GM13977 (cell line): ENCODE results near the gene STXBP1.

Source experiments
- DNase-seq: peaks from one replicate; pipeline ENCODE4 v3.0.0; 2012; ENCODE audit warnings: low spot score
- in situ Hi-C: fragments of 300-500 bp; cut with MboI; formaldehyde crosslinking; loops from one replicate; pipeline ENCODE4 v1.12.0; 2022; ENCODE audit warnings: low sequenced_read_pairs, low pct_unique_long_range_greater_than_20kb, mixed read lengths, inconsistent platforms; ENCODE audit not compliant: unreplicated experiment
- TF ChIP-seq, protein P1 (sequence below): IDR thresholded peaks from 2 replicates; pipeline ENCODE4 v1.5.1; 2012; ENCODE audit warnings: mild to moderate bottlenecking, control low read depth; ENCODE audit not compliant: insufficient read depth; ENCODE audit errors: extremely low read depth, missing control alignments

The STXBP1 gene

DNA sequence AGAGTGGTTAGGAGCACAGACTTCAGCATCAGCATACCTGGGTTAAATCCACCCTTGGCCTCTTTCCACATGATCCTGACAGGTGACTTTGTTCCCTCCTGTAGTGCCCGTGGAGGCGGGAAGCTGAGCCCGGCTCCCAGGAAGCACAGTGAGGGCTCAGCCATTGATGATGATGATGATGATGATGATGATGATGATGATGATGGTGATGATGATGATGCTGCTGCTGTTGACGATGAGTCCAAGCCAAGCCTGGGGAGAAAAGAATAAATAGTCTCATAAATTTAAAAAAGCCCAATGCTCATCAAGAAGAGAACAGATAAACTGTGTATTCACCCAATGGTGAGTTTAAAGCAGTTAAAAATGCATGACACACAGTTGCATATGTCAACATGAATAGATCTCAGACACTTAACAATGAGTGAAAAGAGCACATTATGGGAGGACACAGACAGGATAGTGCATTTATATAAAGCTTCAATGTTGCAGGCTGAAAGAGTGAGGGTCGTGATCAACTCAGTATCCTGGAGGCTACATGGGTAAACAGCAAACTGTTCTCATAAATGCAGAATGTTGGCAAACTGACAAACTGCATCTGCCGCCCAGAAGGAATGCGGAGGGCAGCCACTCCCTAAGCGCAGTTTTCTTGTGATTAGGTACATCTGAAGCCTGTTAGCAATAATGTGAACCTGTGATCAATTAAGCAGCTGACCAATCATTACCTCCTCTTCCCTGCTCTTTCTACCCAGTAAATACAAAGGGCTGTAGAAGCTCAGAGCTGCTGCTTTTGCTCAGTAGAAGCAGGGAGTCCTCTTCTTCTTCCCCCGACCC is 83.0 kb downstream of the STXBP1 start:
- TF ChIP-seq, protein P1, sequence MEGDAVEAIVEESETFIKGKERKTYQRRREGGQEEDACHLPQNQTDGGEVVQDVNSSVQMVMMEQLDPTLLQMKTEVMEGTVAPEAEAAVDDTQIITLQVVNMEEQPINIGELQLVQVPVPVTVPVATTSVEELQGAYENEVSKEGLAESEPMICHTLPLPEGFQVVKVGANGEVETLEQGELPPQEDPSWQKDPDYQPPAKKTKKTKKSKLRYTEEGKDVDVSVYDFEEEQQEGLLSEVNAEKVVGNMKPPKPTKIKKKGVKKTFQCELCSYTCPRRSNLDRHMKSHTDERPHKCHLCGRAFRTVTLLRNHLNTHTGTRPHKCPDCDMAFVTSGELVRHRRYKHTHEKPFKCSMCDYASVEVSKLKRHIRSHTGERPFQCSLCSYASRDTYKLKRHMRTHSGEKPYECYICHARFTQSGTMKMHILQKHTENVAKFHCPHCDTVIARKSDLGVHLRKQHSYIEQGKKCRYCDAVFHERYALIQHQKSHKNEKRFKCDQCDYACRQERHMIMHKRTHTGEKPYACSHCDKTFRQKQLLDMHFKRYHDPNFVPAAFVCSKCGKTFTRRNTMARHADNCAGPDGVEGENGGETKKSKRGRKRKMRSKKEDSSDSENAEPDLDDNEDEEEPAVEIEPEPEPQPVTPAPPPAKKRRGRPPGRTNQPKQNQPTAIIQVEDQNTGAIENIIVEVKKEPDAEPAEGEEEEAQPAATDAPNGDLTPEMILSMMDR = no peak
- in situ Hi-C loops = no loop called here
- no peak for DNase-seq

DNA sequence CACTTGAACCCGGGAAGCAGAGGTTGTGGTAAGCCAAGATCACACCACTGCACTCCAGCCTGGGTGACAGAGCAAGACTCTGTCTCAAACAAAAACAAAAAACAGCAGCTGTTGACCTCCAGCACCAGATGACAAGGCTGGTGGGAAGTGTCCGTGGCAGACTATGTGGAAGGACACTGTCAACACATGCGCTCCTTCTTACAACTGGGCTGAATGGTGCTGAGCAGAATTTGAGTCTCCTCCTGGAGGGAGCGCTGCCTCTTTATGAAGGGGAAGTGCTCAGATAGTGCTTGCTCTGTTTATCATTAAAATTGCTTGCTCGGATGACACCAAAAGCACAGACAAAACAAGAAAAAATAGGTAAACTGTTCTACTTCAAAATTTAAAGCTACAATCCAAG is 85.5 kb downstream of the STXBP1 start:
- in situ Hi-C loops = no loop called here
- DNase-seq = no peak
- TF ChIP-seq, protein P1 = no peak

DNA sequence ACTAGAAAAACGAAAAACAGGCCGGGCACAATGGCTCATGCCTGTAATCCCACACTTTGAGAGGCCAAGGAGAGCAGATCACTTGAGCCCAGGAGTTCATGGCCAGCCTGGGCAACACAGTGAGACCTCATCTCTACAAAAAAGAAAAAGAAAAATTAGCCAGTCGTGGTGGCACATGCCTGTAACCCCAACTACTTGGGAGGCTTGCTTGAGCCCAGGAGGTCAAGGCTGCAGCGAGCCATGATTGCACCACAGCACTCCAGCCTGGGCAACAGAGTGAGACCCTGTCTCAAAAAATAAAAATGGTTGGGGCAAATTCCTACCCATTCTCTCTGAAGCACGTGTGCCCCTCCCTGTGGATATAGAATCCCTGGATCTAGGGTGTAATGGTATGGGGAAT is 86.3 kb downstream of the STXBP1 start:
- TF ChIP-seq, protein P1 = no peak
- no peak for DNase-seq
- in situ Hi-C loops = no loop called here

DNA sequence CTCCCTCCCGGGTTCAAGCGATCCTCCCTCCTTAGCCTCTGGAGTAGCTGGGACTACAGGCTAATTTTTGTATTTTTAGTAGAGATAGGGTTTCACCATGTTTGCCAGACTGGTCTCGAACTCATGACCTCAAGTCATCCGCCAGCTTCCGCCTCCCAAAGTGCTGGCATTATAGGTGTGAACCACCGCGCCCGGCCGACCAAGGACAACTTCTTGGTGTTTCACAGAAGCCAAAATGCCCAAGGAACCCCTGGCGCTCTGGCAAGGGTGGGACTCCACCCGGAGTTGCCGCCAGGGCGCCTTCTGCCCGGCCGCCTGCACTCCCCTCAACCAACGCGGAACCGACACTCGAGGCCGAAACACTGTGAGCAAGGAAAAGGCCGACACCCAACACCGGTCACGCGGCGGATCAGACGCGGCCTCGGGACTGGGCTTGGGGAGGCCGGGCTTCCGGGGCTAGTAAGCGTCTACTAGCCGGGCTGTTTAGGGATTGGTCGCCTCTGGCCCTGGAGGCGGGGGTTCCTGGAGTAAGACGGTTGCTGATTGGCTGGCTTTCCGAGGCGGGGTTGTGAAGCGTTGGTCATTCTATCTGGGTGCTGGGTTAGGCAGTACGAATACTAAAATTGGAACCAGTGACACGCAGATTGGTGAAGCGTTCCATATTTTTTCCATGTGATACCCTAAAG is 87.1 kb downstream of the STXBP1 start:
- TF ChIP-seq, protein P1 = no peak
- DNase-seq = peak; percentile 93
- in situ Hi-C loops = no loop called here

DNA sequence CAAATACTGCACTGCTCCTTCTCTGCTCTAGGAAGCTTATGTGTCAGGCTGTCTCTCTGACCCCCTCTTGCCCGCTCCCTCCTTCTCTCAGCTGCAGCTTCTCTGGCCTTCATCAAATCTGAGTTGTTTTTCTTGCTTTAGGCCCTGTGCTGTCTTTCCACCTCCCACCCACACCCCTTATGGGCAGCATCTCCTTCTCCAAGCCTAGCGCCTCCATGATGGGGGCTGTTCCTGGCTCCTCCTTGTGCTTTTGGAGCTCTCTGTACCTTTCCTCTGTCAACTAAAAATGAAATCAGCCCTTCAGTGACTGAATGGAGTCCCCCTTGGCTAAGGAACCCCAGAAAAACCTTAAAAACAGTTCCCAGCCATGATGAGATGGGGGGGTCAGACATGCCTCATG is 88.1 kb downstream of the STXBP1 start:
- in situ Hi-C loops = no loop called here
- DNase-seq = no peak
- TF ChIP-seq, protein P1 = no peak

DNA sequence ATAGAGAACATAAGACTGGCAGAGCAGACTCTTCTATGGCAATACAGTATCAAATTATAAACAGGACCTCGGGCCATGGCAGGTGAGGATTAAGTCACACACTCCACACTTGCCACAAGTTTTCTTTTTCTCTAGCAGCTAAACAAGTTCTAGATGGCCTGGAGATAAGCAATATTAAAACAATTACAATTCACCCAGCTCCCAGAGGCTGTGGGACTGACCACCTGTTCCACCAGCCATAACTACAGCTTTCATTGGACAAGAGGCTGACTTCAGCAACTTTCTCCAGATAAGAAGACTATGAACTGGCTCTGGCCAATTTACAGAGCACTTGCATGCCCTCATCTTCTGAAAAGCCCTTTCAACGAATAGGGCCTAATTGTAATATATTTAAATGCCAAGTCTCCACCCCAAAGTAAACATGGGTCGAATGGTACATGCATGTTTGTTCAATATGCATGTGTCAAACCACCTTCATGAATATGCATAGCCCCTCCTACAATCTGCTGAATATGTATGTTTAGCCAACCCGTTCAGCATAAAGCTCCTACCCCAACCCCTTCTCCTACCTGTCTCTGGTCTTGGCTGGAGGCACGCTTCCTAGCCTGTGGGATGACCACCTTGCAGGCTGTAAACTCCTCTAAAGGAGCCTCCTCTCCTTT is 88.6 kb downstream of the STXBP1 start:
- no peak for DNase-seq
- TF ChIP-seq, protein P1 = no peak
- in situ Hi-C loops = no loop called here
